GM18868 (cell line): ENCODE data around the gene DGKI.

Experiments
- ATAC-seq: cut with Tn5 transposase; IDR thresholded peaks from one replicate; pipeline ENCODE4 v1.9.1; 2021; ENCODE audit warnings: mild to moderate bottlenecking, moderate library complexity; ENCODE audit not compliant: unreplicated experiment

The DGKI gene

GRCh38 chr7:137388916-137389315 lies 457.9 kb downstream of the DGKI start:
- no peak for ATAC-seq

- ATAC-seq: no peak
These were observed 459.8 kb downstream of the DGKI start for GRCh38 chr7:137386966-137387365.

- ATAC-seq: no peak
These were observed 465.7 kb downstream of the DGKI start for GRCh38 chr7:137381045-137381444.

GRCh38 chr7:137373507-137373906 lies 473.3 kb downstream of the DGKI start:
- ATAC-seq: no peak

- no peak for ATAC-seq
These were observed 475.2 kb downstream of the DGKI start for GRCh38 chr7:137371616-137372015.

- ATAC-seq: no peak
These were observed 479.8 kb downstream of the DGKI start for GRCh38 chr7:137366995-137367394.

GRCh38 chr7:137363683-137364082 lies 483.1 kb downstream of the DGKI start:
- no peak for ATAC-seq

- no peak for ATAC-seq
These were observed 486.6 kb downstream of the DGKI start for GRCh38 chr7:137360087-137360679.

GRCh38 chr7:137354961-137355360 lies 491.8 kb downstream of the DGKI start:
- no peak for ATAC-seq

- no peak for ATAC-seq
These were observed 492.4 kb downstream of the DGKI start for GRCh38 chr7:137354396-137354795.

- ATAC-seq: no peak
These were observed 494.8 kb downstream of the DGKI start for GRCh38 chr7:137351941-137352340.

GRCh38 chr7:137345799-137346449 lies 500.9 kb downstream of the DGKI start:
- ATAC-seq: no peak

GRCh38 chr7:137343281-137343841 lies 503.4 kb downstream of the DGKI start, which contains the start of gene PTN:
TSS of gene PTN (minus strand) at chr7:137343733. CDS start at chr7:137254973, 88,760 bp downstream.
- no peak for ATAC-seq

- ATAC-seq: no peak
These were observed 503.9 kb downstream of the DGKI start for GRCh38 chr7:137342828-137343261.

- no peak for ATAC-seq
These were observed 504.5 kb downstream of the DGKI start for GRCh38 chr7:137342265-137342664.

- no peak for ATAC-seq
These were observed 508.9 kb downstream of the DGKI start for GRCh38 chr7:137337902-137338301.

- no peak for ATAC-seq
These were observed 511.0 kb downstream of the DGKI start for GRCh38 chr7:137335814-137336213.

- no peak for ATAC-seq
These were observed 515.4 kb downstream of the DGKI start for GRCh38 chr7:137331378-137331777.
